ENCODE measurements around the gene SLC18A3. TPM values are rescaled to one million over a fixed set of nuclear protein-coding genes. Genes with fewer than 3 reads are reported as not detected.

Gene SLC18A3
- total and polyA plus RNA-seq, 3 donors from 2014 or later: not detected

DNA sequence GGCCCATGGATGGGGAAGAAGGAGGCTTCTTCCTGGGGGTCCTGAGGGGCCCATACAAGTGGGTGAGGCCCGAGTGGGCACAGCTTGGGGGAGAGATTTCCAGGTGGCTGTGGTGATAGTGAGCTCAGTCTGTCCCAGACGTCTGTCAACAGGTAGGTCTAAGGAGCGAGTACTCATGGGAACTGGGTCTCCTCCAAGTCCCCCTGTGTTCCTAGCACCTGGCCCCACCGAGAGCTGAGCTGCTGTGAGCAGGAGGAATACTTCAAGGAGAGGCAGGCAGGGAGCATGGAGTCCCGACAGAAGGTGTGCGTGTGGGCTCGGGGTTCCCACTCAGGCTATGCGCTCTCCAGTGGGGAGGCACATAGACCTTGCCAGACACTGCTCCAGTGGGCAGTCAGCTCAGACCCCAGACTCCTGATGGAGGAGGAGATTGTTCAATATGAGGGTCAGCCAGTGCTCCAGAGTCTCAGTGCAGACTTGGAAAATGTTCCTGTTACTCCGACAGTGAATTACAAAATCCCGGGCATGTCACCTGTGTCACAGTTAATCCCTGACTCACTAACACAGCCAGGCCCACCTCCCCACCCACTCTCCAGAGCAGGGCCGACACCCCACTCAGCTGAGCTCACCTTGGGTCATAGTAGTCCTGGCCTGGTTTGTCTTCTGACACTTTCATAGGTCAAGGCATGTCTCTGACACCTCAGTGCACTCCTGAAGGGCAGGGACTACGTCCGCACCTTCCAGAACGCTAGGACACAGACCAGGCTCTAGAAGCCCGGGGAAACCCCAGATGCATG is 41.1 kb downstream of the SLC18A3 start:
- DNase-seq: no peak
- intact Hi-C loops (cut with DNase I; ENCODE audit: low total_unique reads): no loop called here

GRCh38 chr10:49651917-49652316 is 41.8 kb downstream of the SLC18A3 start:
- H3K36me3 ChIP-seq (ENCODE audit: low read depth, missing control alignments): no peaks in the 10 kb centered on the region
- WGBS, 2 donors: 76 to 77% methylated on average over 2 of the region's 2 CpGs
- DNase-seq: no peak
- intact Hi-C loops (cut with DNase I; ENCODE audit: low total_unique reads): no loop called here
- no peaks in the 10 kb centered on the region for H3K27me3 ChIP-seq
- H3K9me3 ChIP-seq: no peaks in the 10 kb centered on the region
- no peak overlapping the region for H3K4me3 ChIP-seq
- TF ChIP-seq, protein P1, sequence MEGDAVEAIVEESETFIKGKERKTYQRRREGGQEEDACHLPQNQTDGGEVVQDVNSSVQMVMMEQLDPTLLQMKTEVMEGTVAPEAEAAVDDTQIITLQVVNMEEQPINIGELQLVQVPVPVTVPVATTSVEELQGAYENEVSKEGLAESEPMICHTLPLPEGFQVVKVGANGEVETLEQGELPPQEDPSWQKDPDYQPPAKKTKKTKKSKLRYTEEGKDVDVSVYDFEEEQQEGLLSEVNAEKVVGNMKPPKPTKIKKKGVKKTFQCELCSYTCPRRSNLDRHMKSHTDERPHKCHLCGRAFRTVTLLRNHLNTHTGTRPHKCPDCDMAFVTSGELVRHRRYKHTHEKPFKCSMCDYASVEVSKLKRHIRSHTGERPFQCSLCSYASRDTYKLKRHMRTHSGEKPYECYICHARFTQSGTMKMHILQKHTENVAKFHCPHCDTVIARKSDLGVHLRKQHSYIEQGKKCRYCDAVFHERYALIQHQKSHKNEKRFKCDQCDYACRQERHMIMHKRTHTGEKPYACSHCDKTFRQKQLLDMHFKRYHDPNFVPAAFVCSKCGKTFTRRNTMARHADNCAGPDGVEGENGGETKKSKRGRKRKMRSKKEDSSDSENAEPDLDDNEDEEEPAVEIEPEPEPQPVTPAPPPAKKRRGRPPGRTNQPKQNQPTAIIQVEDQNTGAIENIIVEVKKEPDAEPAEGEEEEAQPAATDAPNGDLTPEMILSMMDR (IDR thresholded peaks at IDR 0.05): no peak
- TF ChIP-seq POLR2A (IDR thresholded peaks at IDR 0.05): no peak
- H3K27ac ChIP-seq: no peak overlapping the region
- H3K4me1 ChIP-seq: no peaks in the 10 kb centered on the region

More for the DNA sequence above, 41.1 kb downstream of the SLC18A3 start:
- no peaks in the 10 kb centered on the region for H3K4me1 ChIP-seq
- 85 to 86% methylated on average over 8 to 15 of the region's 15 CpGs for WGBS, 2 donors
- no peak overlapping the region for H3K27ac ChIP-seq
- TF ChIP-seq POLR2A (IDR thresholded peaks at IDR 0.05): no peak
- TF ChIP-seq, protein P1 (IDR thresholded peaks at IDR 0.05): no peak
- no peaks in the 10 kb centered on the region for H3K9me3 ChIP-seq
- H3K27me3 ChIP-seq: no peaks in the 10 kb centered on the region
- H3K4me3 ChIP-seq: no peak overlapping the region
- no peaks in the 10 kb centered on the region for H3K36me3 ChIP-seq (ENCODE audit: low read depth, missing control alignments)

- Histone ChIP-seq H3K27me3 (no peaks in the 10 kb centered on the region), H3K36me3 (ENCODE audit: low read depth, missing control alignments) (no peaks in the 10 kb centered on the region), H3K4me1 (no peaks in the 10 kb centered on the region), H3K27ac (no peak overlapping the region), H3K4me3 (no peak overlapping the region), H3K9me3 (no peaks in the 10 kb centered on the region)
- intact Hi-C loops (cut with DNase I; ENCODE audit: low total_unique reads): no loop called here
- WGBS, 2 donors: 71 to 78% methylated on average over 15 of the region's 15 CpGs
- no peak for DNase-seq
- TF ChIP-seq, protein P1 (IDR thresholded peaks at IDR 0.05): no peak
- no peak for TF ChIP-seq POLR2A (IDR thresholded peaks at IDR 0.05)
These were observed 42.5 kb downstream of the SLC18A3 start for GRCh38 chr10:49652421-49653272.

DNA sequence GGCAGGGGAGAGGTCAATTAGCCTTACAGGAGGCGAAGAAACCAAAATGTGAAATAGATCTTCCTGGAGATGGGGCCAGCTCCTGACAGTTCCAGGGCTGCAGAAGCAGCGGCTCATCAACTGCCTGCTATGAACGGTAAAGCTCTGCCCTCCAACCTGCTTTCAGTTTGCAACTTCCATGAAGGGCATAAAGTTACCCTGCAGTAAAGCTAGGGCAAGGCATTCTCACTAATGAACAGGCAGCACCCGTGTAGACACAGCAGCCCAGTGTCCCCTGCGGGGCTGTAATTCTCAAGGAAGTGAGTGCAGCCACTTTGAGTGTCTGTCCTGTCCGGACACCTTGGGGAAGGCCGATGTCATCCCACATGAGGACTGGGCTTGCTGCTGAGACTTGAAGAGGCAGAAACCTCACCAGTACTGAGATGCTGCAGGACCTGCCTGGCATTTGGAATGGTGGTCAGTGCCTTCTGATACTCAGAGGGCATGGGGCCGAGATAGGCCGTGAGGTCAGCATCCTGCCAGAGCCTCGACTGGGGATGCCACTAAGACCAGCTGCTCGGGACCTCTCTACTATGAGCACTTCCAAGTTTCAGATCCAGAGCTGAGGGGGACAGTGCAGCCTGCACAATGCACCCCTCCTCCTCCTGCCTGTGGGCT is 43.3 kb downstream of the SLC18A3 start:
- Histone ChIP-seq H3K36me3 (ENCODE audit: low read depth, missing control alignments) (no peaks in the 10 kb centered on the region), H3K4me1 (no peaks in the 10 kb centered on the region), H3K9me3 (no peaks in the 10 kb centered on the region), H3K4me3 (no peak overlapping the region), H3K27me3 (no peaks in the 10 kb centered on the region), H3K27ac (no peak overlapping the region)
- intact Hi-C loops (cut with DNase I; ENCODE audit: low total_unique reads): no loop called here
- DNase-seq: no peak
- 78 to 81% methylated on average over 9 to 11 of the region's 11 CpGs for WGBS, 2 donors
- TF ChIP-seq POLR2A (IDR thresholded peaks at IDR 0.05): no peak
- TF ChIP-seq, protein P1 (IDR thresholded peaks at IDR 0.05): no peak

All from testis (tissue), 3 donors.